ENCODE measurements around the gene SKAP1. TPM values are rescaled to one million over a fixed set of nuclear protein-coding genes. Genes with fewer than 3 reads are reported as not detected.

SKAP1 gene
- total RNA-seq, 2 experiments from 2014 or later: 71.7 to 77.6 TPM

DNA sequence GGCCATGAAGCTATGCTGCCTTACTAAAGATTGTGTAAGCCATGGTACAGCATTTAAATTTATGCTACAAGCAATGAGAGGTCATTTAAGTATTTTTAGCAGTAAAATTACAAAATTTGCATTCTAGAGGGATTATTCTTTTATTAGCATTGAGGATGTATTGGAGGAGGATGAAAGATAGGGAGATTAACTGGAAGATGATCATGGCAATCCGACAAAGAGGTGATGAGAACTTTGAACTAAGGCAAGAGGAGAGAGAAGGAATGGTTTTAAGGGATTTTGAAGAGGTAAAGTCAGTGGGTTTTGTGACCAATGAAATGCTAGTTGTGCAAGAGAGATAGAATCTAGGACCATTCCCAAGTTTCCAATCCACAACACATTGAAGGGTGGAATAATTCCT, 192.6 kb downstream of the SKAP1 start:
- intact Hi-C loops (cut with micrococcal nuclease): no loop called here
- H3K27ac Mint-ChIP-seq: no peak overlapping the region
- H3K27me3 Mint-ChIP-seq: no peaks in the 10 kb centered on the region
- DNase-seq: no peak
- ChIA-PET CTCF (no interaction called here), POLR2A (no interaction called here)
- no peak overlapping the region for H3K4me3 Mint-ChIP-seq
- H3K4me1 Mint-ChIP-seq (ENCODE audit: low read depth): peaks cover 49% of the 10 kb centered on the region
- peaks cover 7% of the 10 kb centered on the region for H3K36me3 Mint-ChIP-seq
- H3K9me3 Mint-ChIP-seq: no peaks in the 10 kb centered on the region

DNA sequence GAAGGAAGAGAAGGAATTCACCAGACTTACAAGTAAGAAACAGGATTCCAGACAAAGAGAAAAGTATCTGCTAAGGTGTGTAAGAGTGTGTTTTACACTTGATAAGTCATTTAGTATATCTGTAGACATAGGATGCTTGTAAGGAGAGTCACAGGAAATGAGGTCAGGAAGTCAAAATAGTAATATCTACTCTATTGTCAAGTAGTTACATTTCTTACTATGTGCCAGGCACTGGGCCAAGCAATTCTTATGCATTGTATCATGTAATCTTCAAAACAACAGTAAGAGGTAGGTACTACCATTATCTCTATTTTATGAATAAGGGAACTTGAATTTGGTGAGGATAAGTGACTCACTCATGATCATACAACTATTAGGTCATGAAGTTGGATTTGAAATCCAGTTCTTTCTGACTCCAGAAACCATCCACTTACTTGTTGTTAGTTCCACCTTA, 193.3 kb downstream of the SKAP1 start:
- intact Hi-C loops (cut with micrococcal nuclease): no loop called here
- CTCF ChIA-PET: no interaction called here
- Mint-ChIP-seq H3K4me3 (no peak overlapping the region), H3K4me1 (ENCODE audit: low read depth) (peaks cover 43% of the 10 kb centered on the region), H3K36me3 (peaks cover 7% of the 10 kb centered on the region), H3K9me3 (no peaks in the 10 kb centered on the region), H3K27ac (no peak overlapping the region), H3K27me3 (no peaks in the 10 kb centered on the region)
- DNase-seq: no peak
- POLR2A ChIA-PET: no interaction called here

- H3K27ac Mint-ChIP-seq: no peak overlapping the region
- H3K4me1 Mint-ChIP-seq (ENCODE audit: low read depth): peaks cover 28% of the 10 kb centered on the region
- CTCF ChIA-PET: interaction anchor here (0.9 kb wide), 1 partner anchor 101 kb away, joined by 3 read pairs; no protein-coding TSS in a partner anchor
- no peak overlapping the region for H3K4me3 Mint-ChIP-seq
- intact Hi-C loops (cut with micrococcal nuclease): no loop called here
- H3K9me3 Mint-ChIP-seq: no peaks in the 10 kb centered on the region
- DNase-seq: no peak
- POLR2A ChIA-PET: no interaction called here
- H3K27me3 Mint-ChIP-seq: no peaks in the 10 kb centered on the region
- peaks cover 7% of the 10 kb centered on the region for H3K36me3 Mint-ChIP-seq
Observed at GRCh38 chr17:48234922-48235321, 195.1 kb downstream of the SKAP1 start.

DNA sequence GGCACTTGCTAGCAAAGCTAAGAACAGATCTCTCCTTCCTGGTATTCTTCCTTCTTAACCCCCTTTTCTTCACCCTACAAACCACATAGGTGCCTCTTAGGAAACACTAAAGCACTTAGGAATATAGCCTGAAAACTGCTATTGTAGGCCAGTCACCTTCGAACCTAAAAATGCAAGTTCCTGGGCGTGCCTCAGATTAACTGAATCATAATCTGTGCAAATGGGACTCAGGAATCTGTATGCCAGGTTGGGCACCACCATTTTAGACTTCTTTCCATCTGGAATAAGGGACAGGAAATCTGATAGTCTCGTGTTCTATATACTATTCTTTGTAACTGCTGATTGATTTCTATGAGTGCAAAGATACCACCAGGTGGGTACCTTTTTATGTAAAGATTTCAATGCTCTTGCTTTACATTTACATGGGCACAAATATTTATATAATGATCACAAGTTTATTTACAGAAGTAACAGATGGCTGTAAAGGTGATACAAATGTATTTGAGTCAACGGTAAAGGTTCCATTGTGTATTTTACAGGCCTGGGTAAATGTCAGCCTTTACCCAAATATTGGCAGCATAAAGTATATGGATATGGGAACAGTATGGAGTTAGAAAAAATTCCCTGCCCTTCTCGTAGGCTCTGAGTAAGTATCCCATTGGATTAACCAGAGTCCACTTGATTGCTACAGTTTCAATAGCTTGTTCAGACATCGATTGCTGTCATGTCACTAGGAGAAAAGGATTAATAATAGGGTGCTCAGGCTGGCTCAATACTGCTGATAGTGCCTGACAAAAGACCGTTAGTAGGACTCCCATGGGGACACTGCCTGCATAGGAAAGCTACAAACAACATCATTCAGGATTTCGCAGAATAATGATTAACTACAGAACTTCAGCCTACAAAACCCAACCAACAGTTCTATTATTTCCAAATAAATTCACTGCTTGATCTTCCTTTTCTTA, 197.7 kb downstream of the SKAP1 start:
- Mint-ChIP-seq H3K4me3 (no peak overlapping the region), H3K36me3 (peaks cover 5% of the 10 kb centered on the region), H3K9me3 (no peaks in the 10 kb centered on the region), H3K27ac (no peak overlapping the region), H3K27me3 (no peaks in the 10 kb centered on the region), H3K4me1 (ENCODE audit: low read depth) (peaks cover 8% of the 10 kb centered on the region)
- ChIA-PET CTCF (interaction anchor here (0.6 to 1.3 kb wide), 3 partner anchors 27 to 152 kb away, joined by 3 to 5 read pairs (median 4); no protein-coding TSS in a partner anchor), POLR2A (no interaction called here)
- no peak for DNase-seq
- intact Hi-C loops (cut with micrococcal nuclease): no loop called here

DNA sequence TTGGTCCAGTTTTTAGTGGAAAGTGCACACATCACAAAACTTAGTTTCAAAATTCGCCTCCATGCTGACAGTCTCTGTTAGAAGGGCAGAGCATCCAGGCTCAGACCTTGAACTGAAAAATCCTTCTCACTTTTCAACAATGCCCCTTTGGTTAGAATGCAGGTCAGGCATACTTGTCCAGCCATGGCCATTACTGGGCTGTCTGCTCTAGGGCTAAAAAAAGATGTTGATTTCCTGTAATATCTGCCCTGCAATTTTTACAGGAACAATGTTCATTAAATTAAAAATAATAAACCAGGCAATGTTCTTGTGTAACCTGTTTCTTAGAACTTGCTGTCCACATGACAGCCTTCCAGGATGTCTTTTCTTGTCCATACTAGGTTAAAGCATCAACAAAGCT, 200.1 kb downstream of the SKAP1 start:
- ChIA-PET CTCF (interaction anchor here (0.6 kb wide), 1 partner anchor 11 kb away, joined by 3 read pairs; no protein-coding TSS in a partner anchor), POLR2A (no interaction called here)
- Mint-ChIP-seq H3K27ac (no peak overlapping the region), H3K4me1 (ENCODE audit: low read depth) (peaks cover 10% of the 10 kb centered on the region), H3K4me3 (no peak overlapping the region), H3K27me3 (no peaks in the 10 kb centered on the region), H3K9me3 (no peaks in the 10 kb centered on the region), H3K36me3 (peaks cover 5% of the 10 kb centered on the region)
- intact Hi-C loops (cut with micrococcal nuclease): no loop called here
- DNase-seq: no peak

GRCh38 chr17:48228720-48229119, 201.3 kb downstream of the SKAP1 start:
- no peak for DNase-seq
- H3K27ac Mint-ChIP-seq: no peak overlapping the region
- intact Hi-C loops (cut with micrococcal nuclease): no loop called here
- CTCF ChIA-PET: interaction anchor here (1.0 to 2.1 kb wide), 5 partner anchors 10 to 34 kb away, joined by 3 to 7 read pairs (median 4); no protein-coding TSS in a partner anchor
- H3K9me3 Mint-ChIP-seq: no peaks in the 10 kb centered on the region
- H3K27me3 Mint-ChIP-seq: no peaks in the 10 kb centered on the region
- no peak overlapping the region for H3K4me3 Mint-ChIP-seq
- H3K36me3 Mint-ChIP-seq: peaks cover 5% of the 10 kb centered on the region
- H3K4me1 Mint-ChIP-seq (ENCODE audit: low read depth): peaks cover 13% of the 10 kb centered on the region
- POLR2A ChIA-PET: no interaction called here

DNA sequence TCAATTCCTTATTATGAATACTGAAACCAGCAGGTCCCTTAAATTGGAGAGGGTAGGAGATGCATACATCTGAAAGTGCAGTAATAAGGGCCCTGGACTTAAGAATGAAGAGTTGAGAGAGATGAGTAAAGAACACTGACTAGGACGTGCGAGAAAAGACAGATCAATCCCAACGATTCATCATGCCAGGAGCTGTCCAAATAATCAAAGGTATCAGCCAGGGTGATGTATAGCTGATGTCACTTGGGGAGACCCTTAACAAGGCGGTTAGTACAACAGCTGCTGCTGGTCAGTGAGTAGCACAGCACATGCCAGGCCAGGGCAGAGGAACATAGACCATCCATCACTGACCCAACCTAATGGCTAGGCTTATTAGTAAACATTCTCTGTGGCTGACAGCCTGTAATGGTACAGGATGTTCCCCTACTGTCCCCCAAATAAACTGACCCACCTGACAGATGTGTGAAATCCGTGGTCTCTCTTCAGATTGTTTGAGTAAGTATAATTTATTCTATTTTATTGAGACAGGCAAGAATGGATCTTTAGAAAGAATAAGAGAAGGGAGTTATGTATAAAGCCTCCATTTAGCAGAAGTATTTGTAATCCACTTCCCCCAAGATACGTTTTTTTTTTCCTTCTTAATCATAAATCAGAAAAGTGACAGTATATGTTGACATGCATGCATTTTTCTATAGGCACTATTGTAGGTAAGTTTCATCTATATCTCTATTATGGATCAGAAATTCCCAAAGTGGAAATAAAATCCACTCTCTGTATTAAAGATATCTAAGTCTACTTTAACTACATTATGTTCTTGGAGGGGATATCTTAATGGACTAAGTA, 204.1 kb downstream of the SKAP1 start:
- intact Hi-C loops (cut with micrococcal nuclease): no loop called here
- Mint-ChIP-seq H3K27ac (no peak overlapping the region), H3K27me3 (no peaks in the 10 kb centered on the region), H3K4me1 (ENCODE audit: low read depth) (peaks cover 13% of the 10 kb centered on the region), H3K9me3 (no peaks in the 10 kb centered on the region), H3K36me3 (no peaks in the 10 kb centered on the region), H3K4me3 (no peak overlapping the region)
- DNase-seq: no peak
- CTCF ChIA-PET: interaction anchor here (0.7 to 0.9 kb wide), 2 partner anchors 10 to 25 kb away, joined by 3 to 5 read pairs; no protein-coding TSS in a partner anchor
- POLR2A ChIA-PET: interaction anchor here (0.6 kb wide), 1 partner anchor 24 kb away, joined by 3 read pairs; no protein-coding TSS in a partner anchor

DNA sequence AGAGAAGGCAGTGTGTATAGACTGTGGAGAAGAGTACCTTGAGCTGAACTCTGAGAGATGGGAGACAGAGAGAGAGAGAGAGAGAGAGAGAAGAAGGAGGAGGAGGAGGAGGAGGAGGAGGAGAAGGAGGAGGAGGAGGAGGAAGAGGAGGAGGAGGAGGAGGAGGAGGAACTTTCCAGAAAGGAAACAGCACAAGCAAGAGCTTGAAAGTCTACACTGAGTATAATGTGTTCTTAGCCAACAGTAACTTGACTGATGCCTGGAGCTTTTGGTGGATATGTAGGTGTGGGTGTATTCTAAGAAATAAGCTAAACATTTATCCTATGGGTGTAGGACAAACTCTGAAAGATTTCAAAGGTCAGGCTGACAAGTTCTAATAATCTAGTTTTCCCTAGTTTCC, 206.1 kb downstream of the SKAP1 start:
- Mint-ChIP-seq H3K36me3 (no peaks in the 10 kb centered on the region), H3K4me3 (no peak overlapping the region), H3K4me1 (ENCODE audit: low read depth) (peaks cover 12% of the 10 kb centered on the region), H3K27me3 (no peaks in the 10 kb centered on the region), H3K27ac (no peak overlapping the region), H3K9me3 (no peaks in the 10 kb centered on the region)
- CTCF ChIA-PET: interaction anchor here (0.7 to 1.5 kb wide), 3 partner anchors 39 to 372 kb away, joined by 3 to 4 read pairs (median 4); no protein-coding TSS in a partner anchor
- no peak for DNase-seq
- POLR2A ChIA-PET: no interaction called here
- intact Hi-C loops (cut with micrococcal nuclease): no loop called here

DNA sequence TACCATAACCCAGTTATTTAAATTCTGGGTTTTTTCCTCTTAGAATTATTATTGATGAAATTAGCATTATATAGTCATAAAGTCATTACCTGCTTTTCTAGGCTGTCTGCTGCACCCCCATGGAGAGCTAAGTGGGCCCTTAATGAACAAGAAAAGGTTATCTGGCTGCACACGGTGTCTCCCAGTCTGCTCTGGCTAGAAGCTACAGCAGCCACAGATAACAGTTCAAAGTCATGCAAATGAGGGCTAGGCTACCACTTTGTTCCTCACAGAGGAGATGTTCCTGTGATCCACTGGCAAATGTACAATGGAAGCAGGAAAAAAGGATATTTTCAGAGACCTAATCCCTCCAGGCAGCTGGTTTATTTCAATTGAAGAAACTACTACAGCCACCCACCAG, 210.4 kb downstream of the SKAP1 start:
- Mint-ChIP-seq H3K9me3 (no peaks in the 10 kb centered on the region), H3K27me3 (no peaks in the 10 kb centered on the region), H3K4me3 (no peak overlapping the region), H3K27ac (no peak overlapping the region), H3K4me1 (ENCODE audit: low read depth) (peaks cover 3% of the 10 kb centered on the region), H3K36me3 (no peaks in the 10 kb centered on the region)
- intact Hi-C loops (cut with micrococcal nuclease): no loop called here
- DNase-seq: no peak
- ChIA-PET CTCF (interaction anchor here (1.7 kb wide), 1 partner anchor 140 kb away, joined by 6 read pairs; no protein-coding TSS in a partner anchor), POLR2A (no interaction called here)

GRCh38 chr17:48215583-48216139, 214.4 kb downstream of the SKAP1 start:
- Mint-ChIP-seq H3K27ac (no peak overlapping the region), H3K36me3 (peaks cover 3% of the 10 kb centered on the region), H3K4me3 (no peak overlapping the region), H3K9me3 (no peaks in the 10 kb centered on the region), H3K27me3 (no peaks in the 10 kb centered on the region), H3K4me1 (ENCODE audit: low read depth) (no peaks in the 10 kb centered on the region)
- no peak for DNase-seq
- intact Hi-C loops (cut with micrococcal nuclease): no loop called here
- ChIA-PET POLR2A (no interaction called here), CTCF (interaction anchor here (0.7 to 2.6 kb wide), 9 partner anchors 11 to 377 kb away, joined by 3 to 7 read pairs (median 3); no protein-coding TSS in a partner anchor)

DNA sequence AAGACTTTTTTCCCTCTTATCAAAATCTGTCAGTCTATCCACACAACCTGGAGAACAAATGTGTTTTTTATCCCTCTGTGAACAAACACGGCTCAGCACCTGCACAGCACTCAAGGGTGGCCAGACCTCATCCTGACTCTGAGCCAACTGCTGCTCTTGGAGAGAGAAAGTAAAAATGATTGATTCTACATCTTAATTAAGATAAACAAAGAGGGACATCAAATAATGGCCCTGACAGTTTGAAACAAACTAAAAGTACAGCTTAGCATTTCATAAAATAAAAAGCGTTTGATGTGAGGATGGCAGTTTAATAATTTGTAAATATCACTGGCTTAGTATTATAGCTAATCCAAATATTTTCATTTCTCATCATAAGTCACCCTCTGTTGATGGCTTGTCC, 216.2 kb downstream of the SKAP1 start:
- no peaks in the 10 kb centered on the region for H3K27me3 Mint-ChIP-seq
- H3K27ac Mint-ChIP-seq: no peak overlapping the region
- ChIA-PET POLR2A (no interaction called here), CTCF (interaction anchor here (0.6 to 2.6 kb wide), 2 partner anchors 139 to 379 kb away, joined by 3 to 7 read pairs; no protein-coding TSS in a partner anchor)
- H3K9me3 Mint-ChIP-seq: no peaks in the 10 kb centered on the region
- intact Hi-C loops (cut with micrococcal nuclease): no loop called here
- no peaks in the 10 kb centered on the region for H3K4me1 Mint-ChIP-seq (ENCODE audit: low read depth)
- H3K36me3 Mint-ChIP-seq: peaks cover 3% of the 10 kb centered on the region
- H3K4me3 Mint-ChIP-seq: no peak overlapping the region
- no peak for DNase-seq

DNA sequence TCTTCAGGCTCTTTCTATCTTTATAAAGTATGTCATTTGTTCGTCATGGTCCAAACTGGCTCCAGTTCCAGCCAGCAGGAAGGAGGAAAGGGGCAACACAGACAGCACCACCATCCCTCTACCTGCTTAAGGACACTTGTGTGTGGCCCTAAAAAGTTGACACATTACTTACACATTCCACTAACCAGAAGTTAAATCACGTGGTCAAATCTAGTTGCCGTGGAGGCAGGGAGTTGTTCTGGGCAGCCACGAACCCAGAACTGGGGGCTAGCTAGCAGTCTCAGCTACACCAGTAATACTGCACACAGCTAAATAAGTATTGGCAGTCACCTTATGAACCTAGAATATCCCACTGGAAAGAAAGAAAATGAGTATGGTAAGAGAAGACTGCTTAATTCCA, 218.2 kb downstream of the SKAP1 start:
- no peak overlapping the region for H3K4me3 Mint-ChIP-seq
- no peaks in the 10 kb centered on the region for H3K4me1 Mint-ChIP-seq (ENCODE audit: low read depth)
- H3K27ac Mint-ChIP-seq: no peak overlapping the region
- H3K27me3 Mint-ChIP-seq: no peaks in the 10 kb centered on the region
- intact Hi-C loops (cut with micrococcal nuclease): no loop called here
- peaks cover 3% of the 10 kb centered on the region for H3K36me3 Mint-ChIP-seq
- DNase-seq: no peak
- no peaks in the 10 kb centered on the region for H3K9me3 Mint-ChIP-seq
- ChIA-PET CTCF (no interaction called here), POLR2A (no interaction called here)

Data from activated CD4-positive, alpha-beta memory T cell treated with anti-CD3 and anti-CD28 coated beads for 36 hours (primary cell).